Hepatocyte (in vitro differentiated cells): ENCODE results near the gene CLEC18C. TPM values are rescaled to one million over a fixed set of nuclear protein-coding genes. Genes with fewer than 3 reads are reported as not detected.

Experiments used
- DNase-seq: peaks from one replicate; pipeline ENCODE4 v3.0.0-alpha.2; 2016; ENCODE audit warnings: low spot score
- H2AFZ ChIP-seq: fragments of 200-600 bp; sonication (generic); 2 replicates; pipeline ENCODE4 v1.6.0; 2016; ENCODE audit warnings: antibody characterized with exemption, mild to moderate bottlenecking
- H3K27ac ChIP-seq: fragments of 200-600 bp; sonication (generic); 2 replicates; pipeline ENCODE4 v1.5.1; 2016; ENCODE audit warnings: mild to moderate bottlenecking
- H3K27me3 ChIP-seq: fragments of 200-600 bp; sonication (generic); 2 replicates; pipeline ENCODE4 v1.6.1; 2016
- H3K36me3 ChIP-seq: fragments of 200-600 bp; sonication (generic); replicated peaks from 2 replicates; pipeline ENCODE4 v1.5.1; 2016; ENCODE audit warnings: low read depth; ENCODE audit not compliant: insufficient read depth
- H3K4me1 ChIP-seq: fragments of 200-600 bp; sonication (generic); 2 replicates; pipeline ENCODE4 v1.5.1; 2016; ENCODE audit warnings: mild to moderate bottlenecking, moderate library complexity; ENCODE audit not compliant: insufficient read depth
- H3K4me2 ChIP-seq: fragments of 200-600 bp; sonication (generic); 2 replicates; pipeline ENCODE4 v1.6.0; 2016
- H3K4me3 ChIP-seq: fragments of 200-600 bp; sonication (generic); 2 replicates; pipeline ENCODE4 v1.5.1; 2016; ENCODE audit warnings: mild to moderate bottlenecking
- H3K79me2 ChIP-seq: fragments of 200-600 bp; sonication (generic); 2 replicates; pipeline ENCODE4 v1.6.0; 2017; ENCODE audit warnings: mild to moderate bottlenecking
- H3K9me2 ChIP-seq: fragments of 200-600 bp; sonication (generic); replicated peaks from 2 replicates; pipeline ENCODE4 v1.6.0; 2017; ENCODE audit warnings: mild to moderate bottlenecking; ENCODE audit not compliant: insufficient read depth
- H3K9me3 ChIP-seq: fragments of 200-600 bp; sonication (generic); 2 replicates; pipeline ENCODE4 v1.5.1; 2016; ENCODE audit warnings: low read depth, mild to moderate bottlenecking
- H4K20me1 ChIP-seq: fragments of 200-600 bp; sonication (generic); 2 replicates; pipeline ENCODE4 v1.6.0; 2016; ENCODE audit warnings: mild to moderate bottlenecking; ENCODE audit not compliant: insufficient read depth, poor library complexity, severe bottlenecking
- EZH2 ChIP-seq: fragments of 200-600 bp; sonication (generic); IDR thresholded peaks from 2 replicates; pipeline ENCODE4 v1.6.1; 2016; ENCODE audit warnings: antibody characterized with exemption, mild to moderate bottlenecking, borderline replicate concordance
- EZH2phosphoT487 ChIP-seq: fragments of 200-600 bp; sonication (generic); IDR thresholded peaks from one replicate; pipeline ENCODE4 v1.6.1; 2018; ENCODE audit warnings: antibody characterized with exemption, mild to moderate bottlenecking, low read depth, moderate library complexity; ENCODE audit not compliant: unreplicated experiment, severe bottlenecking
- WGBS: methylation state at CpG from one replicate; pipeline ENCODE4 v1.1.6; 2016; ENCODE audit warnings: low lambda C conversion rate; ENCODE audit errors: missing lambda C conversion rate; 5-methylcytosine and 5-hydroxymethylcytosine counted together
- polyA plus RNA-seq: library from polyadenylated mRNA; unstranded; fragments of >200 nt; fragmentation: Nextera tagmentation; extraction: Ambion mirVana; gene quantifications from 2 replicates; pipeline ENCODE4 v1.2.1, GENCODE V29; 2016
- total RNA-seq: library from RNA; depleted of rRNA; stranded (reverse); fragments of >200 nt; gene quantifications from 2 replicates; pipeline ENCODE4 v1.2.3, GENCODE V29; 2014
- TF ChIP-seq, protein P1 (sequence below): fragments of 200-600 bp; sonication (generic); IDR thresholded peaks from 2 replicates; pipeline ENCODE4 v1.5.1; 2016; ENCODE audit warnings: antibody characterized with exemption, mild to moderate bottlenecking; ENCODE audit not compliant: poor library complexity

Gene CLEC18C
- total and polyA plus RNA-seq, 2 experiments from 2014 or later, result not detected

- H3K4me1 ChIP-seq, result peaks cover 14% of the 10 kb centered on the region
- H3K79me2 ChIP-seq, result no peaks in the 10 kb centered on the region
- H2AFZ ChIP-seq, result no peak overlapping the region
- no peaks in the 10 kb centered on the region for H3K9me2 ChIP-seq
- no peaks in the 10 kb centered on the region for H3K27me3 ChIP-seq
- peak overlapping the region; percentile 38 for H3K27ac ChIP-seq
- H4K20me1 ChIP-seq, result no peaks in the 10 kb centered on the region
- H3K4me2 ChIP-seq, result no peak overlapping the region
- DNase-seq, result peak; percentile 55
- H3K9me3 ChIP-seq, result no peaks in the 10 kb centered on the region
- H3K36me3 ChIP-seq, result no peaks in the 10 kb centered on the region
- 86% methylated on average over 8 of the region's 8 CpGs for WGBS
- TF ChIP-seq EZH2phosphoT487, result no peak
- TF ChIP-seq, protein P1, sequence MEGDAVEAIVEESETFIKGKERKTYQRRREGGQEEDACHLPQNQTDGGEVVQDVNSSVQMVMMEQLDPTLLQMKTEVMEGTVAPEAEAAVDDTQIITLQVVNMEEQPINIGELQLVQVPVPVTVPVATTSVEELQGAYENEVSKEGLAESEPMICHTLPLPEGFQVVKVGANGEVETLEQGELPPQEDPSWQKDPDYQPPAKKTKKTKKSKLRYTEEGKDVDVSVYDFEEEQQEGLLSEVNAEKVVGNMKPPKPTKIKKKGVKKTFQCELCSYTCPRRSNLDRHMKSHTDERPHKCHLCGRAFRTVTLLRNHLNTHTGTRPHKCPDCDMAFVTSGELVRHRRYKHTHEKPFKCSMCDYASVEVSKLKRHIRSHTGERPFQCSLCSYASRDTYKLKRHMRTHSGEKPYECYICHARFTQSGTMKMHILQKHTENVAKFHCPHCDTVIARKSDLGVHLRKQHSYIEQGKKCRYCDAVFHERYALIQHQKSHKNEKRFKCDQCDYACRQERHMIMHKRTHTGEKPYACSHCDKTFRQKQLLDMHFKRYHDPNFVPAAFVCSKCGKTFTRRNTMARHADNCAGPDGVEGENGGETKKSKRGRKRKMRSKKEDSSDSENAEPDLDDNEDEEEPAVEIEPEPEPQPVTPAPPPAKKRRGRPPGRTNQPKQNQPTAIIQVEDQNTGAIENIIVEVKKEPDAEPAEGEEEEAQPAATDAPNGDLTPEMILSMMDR, result no peak
- TF ChIP-seq EZH2, result no peak
- no peak overlapping the region for H3K4me3 ChIP-seq
Measured at GRCh38 chr16:70157477-70158260, 15.9 kb upstream of the CLEC18C start.

DNA sequence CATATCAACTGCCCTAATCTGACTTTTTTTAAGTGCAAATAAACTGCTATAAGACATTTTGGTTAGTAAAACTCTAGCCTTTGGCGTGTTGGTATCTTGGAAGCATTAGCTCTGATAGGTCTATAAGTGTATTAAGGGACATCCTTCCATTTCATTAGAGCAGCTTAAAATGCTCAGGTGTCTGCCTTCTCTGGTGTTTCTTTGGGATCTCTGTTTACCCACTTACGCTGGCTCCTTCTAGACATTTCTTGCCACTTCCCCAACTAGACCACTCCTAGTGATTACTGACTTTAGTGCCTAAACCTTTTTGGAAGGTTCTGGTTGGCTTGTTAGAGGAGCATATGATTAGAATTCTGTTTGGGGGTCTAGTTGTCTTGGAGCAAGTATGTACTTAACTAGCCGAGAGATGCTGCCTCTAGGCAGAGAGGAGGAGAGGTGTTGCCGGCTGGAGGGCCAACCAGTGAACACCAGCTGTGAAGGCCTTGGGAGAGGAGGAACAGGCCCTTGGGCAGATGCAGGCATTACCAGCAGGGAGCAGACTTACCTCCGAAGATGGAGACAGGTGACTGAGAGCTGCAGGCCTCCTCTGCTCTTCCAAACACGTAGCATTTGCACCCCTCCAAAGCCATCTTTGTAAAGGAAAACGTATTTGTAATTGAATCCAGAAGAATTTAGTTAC lies 15.2 kb upstream of the CLEC18C start:
- DNase-seq, result peak; percentile 10
- Histone ChIP-seq H3K9me2 (no peaks in the 10 kb centered on the region), H3K36me3 (no peaks in the 10 kb centered on the region), H3K27ac (peak overlapping the region; percentile 36), H3K4me2 (no peak overlapping the region), H2AFZ (no peak overlapping the region), H3K79me2 (no peaks in the 10 kb centered on the region), H3K4me3 (no peak overlapping the region), H3K9me3 (no peaks in the 10 kb centered on the region), H3K4me1 (peaks cover 9% of the 10 kb centered on the region), H4K20me1 (no peaks in the 10 kb centered on the region), H3K27me3 (no peaks in the 10 kb centered on the region)
- TF ChIP-seq, protein P1, result no peak
- TF ChIP-seq EZH2phosphoT487 (no peak), EZH2 (no peak)
- 85% methylated on average over 7 of the region's 7 CpGs for WGBS

DNA sequence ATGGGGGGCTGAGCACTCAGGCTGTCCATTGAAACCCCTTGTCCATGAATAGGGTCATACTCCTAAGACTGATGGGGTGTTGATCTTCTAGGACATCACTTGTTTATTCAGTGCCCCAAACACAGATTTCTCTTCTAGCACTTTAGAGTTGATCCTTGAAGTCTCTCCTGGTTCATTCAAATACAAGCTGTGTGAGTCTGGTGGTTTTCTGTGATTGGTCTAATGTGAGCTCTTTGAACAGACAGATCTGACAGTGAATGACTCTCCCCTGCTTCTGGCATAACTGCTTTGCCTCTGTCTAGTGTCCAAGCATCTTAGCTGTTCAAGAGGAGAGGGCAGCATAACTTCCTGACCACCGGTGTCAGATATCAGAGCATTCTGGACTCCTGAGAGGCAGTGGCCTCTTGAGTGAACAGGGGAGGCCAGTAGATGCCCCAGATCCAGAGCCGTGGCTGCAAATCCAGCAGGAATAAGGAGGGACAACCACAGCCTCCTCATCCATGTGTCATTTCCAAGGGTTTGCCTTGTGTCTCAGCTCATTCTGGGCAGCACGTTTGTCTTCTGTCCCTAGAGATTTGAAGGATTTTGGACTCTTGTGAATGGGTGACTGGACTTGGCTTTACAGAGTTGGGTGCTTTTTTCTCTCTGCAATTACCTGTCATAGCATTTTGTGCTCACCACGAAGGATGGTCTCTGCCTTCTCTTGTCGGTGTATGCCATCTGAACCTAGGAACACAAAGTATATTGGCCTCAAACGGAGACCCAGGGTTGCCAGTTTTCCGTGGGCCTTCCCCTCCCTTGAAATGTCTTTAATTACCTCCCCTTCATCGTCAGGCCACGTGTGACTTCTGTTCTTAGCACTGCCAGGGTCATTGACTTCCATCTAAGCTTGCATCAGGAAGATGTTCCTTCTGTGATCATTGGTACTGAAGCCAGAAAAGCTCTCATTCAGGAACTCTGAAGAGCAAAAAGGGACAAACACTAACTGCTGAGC lies 13.9 kb upstream of the CLEC18C start:
- H3K9me3 ChIP-seq, result no peaks in the 10 kb centered on the region

More for the DNA sequence above, 13.9 kb upstream of the CLEC18C start:
- TF ChIP-seq EZH2phosphoT487 (no peak), EZH2 (no peak)
- TF ChIP-seq, protein P1, result no peak
- H3K79me2 ChIP-seq, result no peaks in the 10 kb centered on the region
- 91% methylated on average over 9 of the region's 9 CpGs for WGBS
- H3K4me3 ChIP-seq, result no peak overlapping the region
- H3K27me3 ChIP-seq, result no peaks in the 10 kb centered on the region
- H2AFZ ChIP-seq, result no peak overlapping the region
- H4K20me1 ChIP-seq, result no peaks in the 10 kb centered on the region
- no peak overlapping the region for H3K27ac ChIP-seq
- no peak for DNase-seq
- no peaks in the 10 kb centered on the region for H3K36me3 ChIP-seq
- peaks cover 7% of the 10 kb centered on the region for H3K4me1 ChIP-seq
- H3K4me2 ChIP-seq, result no peak overlapping the region
- no peaks in the 10 kb centered on the region for H3K9me2 ChIP-seq
